ENCODE results near the gene RELB. TPM values are rescaled to one million over a fixed set of nuclear protein-coding genes. Genes with fewer than 3 reads are reported as not detected.

Gene RELB
- total RNA-seq = 6.9 and 8.0 TPM in 2 replicates

GRCh38 chr19:45001087-45001739 lies at the start of gene RELB:
Gene RELB, plus strand, starts transcription at chr19:45001464. Its CDS starts 116 bp downstream, at chr19:45001580.

GRCh38 chr19:44954649-44955504 lies 46.4 kb upstream of the RELB start, which contains the start of gene CLPTM1:
Gene CLPTM1, plus strand, starts transcription at chr19:44955380. Its CDS starts 16 bp downstream, at chr19:44955396.

GRCh38 chr19:45038931-45039893 lies 37.9 kb downstream of the RELB start, which contains the start of gene CLASRP:
Gene CLASRP, plus strand, starts transcription at chr19:45039045. Its CDS starts 1,168 bp downstream, at chr19:45040213.

GRCh38 chr19:45076029-45076850 lies 75.0 kb downstream of the RELB start, which contains the start of gene ZNF296:
Gene ZNF296, minus strand, starts transcription at chr19:45076478. Its CDS starts 105 bp downstream, at chr19:45076373.

GRCh38 chr19:45079063-45079910 lies 78.0 kb downstream of the RELB start, which contains the start of gene GEMIN7:
Gene GEMIN7, plus strand, starts transcription at chr19:45079260. Its CDS starts 10,855 bp downstream, at chr19:45090115.

Small RNA genes within 50 kb of the gene (small RNA-seq; reads per million reads assigned to genes)
- not detected for gene RNU6-611P

Other genes starting within 250 kb of the RELB start
- gene CBLC, start 223.6 kb upstream of the RELB start, total RNA-seq = not detected in 2 replicates
- gene BCAM, start 192.4 kb upstream of the RELB start, total RNA-seq = 10.7 and 13.1 TPM in 2 replicates
- gene NECTIN2, start 155.2 kb upstream of the RELB start, total RNA-seq = 35.6 and 43.1 TPM in 2 replicates
- 18.2 and 25.2 TPM in 2 replicates for gene TOMM40, start 110.2 kb upstream of the RELB start, total RNA-seq
- gene APOE, start 95.7 kb upstream of the RELB start, total RNA-seq = 0.26 and 0.32 TPM in 2 replicates
- 0.52 and 0.86 TPM in 2 replicates for gene APOC1, start 86.9 kb upstream of the RELB start, total RNA-seq
- not detected in 2 replicates for gene APOC4, start 59.2 kb upstream of the RELB start, total RNA-seq
- not detected in 2 replicates for gene APOC2, start 55.4 kb upstream of the RELB start, total RNA-seq
- gene CLPTM1, start 46.1 kb upstream of the RELB start, total RNA-seq = 35.1 and 37.4 TPM in 2 replicates
- 18.2 and 27.3 TPM in 2 replicates for gene CLASRP, start 37.6 kb downstream of the RELB start, total RNA-seq
- 0.11 TPM in 1 of 2 replicates, not detected in the other for gene ZNF296, start 75.0 kb downstream of the RELB start, total RNA-seq
- 13.2 and 20.1 TPM in 2 replicates for gene GEMIN7, start 77.8 kb downstream of the RELB start, total RNA-seq
- 24.0 and 24.6 TPM in 2 replicates for gene PPP1R37, start 91.7 kb downstream of the RELB start, total RNA-seq
- gene NKPD1, start 159.5 kb downstream of the RELB start, total RNA-seq = under 0.01 TPM in 1 of 2 replicates, not detected in the other
- gene TRAPPC6A, start 176.8 kb downstream of the RELB start, total RNA-seq = 7.7 and 8.4 TPM in 2 replicates
- gene BLOC1S3, start 177.3 kb downstream of the RELB start, total RNA-seq = 6.1 and 7.6 TPM in 2 replicates
- under 0.01 TPM in 1 of 2 replicates, not detected in the other for gene EXOC3L2, start 243.9 kb downstream of the RELB start, total RNA-seq
- gene MARK4, start 249.8 kb downstream of the RELB start, total RNA-seq = 12.0 and 14.0 TPM in 2 replicates